ENCODE measurements around the gene RAPGEF6. TPM values are rescaled to one million over a fixed set of nuclear protein-coding genes. Genes with fewer than 3 reads are reported as not detected.
A peak's percentile ranks its signal among the peaks of the same experiment; 100 is the strongest.
"Not testable (repeated sequence)": the region's sequence is repeated elsewhere in the genome, so short reads cannot be mapped to it uniquely, and the experiment has no call there.

The RAPGEF6 gene
- total RNA-seq, 1 donor from 2014 or later, result 8.6 TPM

- no peak for ATAC-seq
Measured at GRCh38 chr5:131495536-131496399, 139.3 kb downstream of the RAPGEF6 start.

- ATAC-seq, result no peak
Measured at GRCh38 chr5:131491749-131492148, 143.3 kb downstream of the RAPGEF6 start.

GRCh38 chr5:131488463-131488862 lies 146.6 kb downstream of the RAPGEF6 start:
- ATAC-seq, result no peak

DNA sequence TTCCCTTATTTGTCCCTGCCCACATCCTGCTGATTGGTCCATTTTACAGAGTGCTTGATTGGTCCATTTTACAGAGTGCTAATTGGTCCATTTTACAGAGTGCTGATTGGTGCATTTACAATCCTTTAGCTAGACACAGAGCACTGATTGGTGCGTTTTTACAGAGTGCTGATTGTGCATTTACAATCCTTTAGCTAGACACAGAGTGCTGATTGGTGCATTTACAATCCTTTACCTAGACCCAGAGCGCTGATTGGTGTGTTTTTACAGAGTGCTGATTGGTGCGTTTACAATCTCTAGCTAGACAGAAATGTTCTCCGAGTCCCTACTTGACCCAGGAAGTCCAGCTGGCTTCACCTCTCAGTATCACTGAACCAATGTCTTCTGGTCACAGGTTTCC lies 147.7 kb downstream of the RAPGEF6 start:
- not testable (repeated sequence) for ATAC-seq

- no peak for ATAC-seq
Measured at GRCh38 chr5:131482617-131483016, 152.4 kb downstream of the RAPGEF6 start.

DNA sequence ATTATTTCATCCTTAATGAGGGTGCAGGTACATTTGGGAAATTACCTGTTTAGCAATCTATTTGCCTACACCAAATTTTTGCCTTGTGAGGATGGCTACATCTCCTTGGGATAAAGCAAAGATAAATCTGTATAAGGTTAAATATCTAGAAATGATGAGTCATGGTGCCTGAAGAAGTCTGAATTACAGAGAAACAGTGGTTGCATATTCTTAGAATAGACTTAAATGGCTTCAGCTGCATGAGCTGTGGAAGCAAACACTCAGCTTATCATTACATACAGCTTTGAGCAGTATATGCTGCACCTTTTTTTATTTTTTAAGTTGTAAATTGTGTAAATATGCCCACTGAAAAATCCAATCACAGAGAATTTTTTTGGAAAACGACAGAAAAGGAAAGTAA lies 153.5 kb downstream of the RAPGEF6 start:
- ATAC-seq, result no peak

DNA sequence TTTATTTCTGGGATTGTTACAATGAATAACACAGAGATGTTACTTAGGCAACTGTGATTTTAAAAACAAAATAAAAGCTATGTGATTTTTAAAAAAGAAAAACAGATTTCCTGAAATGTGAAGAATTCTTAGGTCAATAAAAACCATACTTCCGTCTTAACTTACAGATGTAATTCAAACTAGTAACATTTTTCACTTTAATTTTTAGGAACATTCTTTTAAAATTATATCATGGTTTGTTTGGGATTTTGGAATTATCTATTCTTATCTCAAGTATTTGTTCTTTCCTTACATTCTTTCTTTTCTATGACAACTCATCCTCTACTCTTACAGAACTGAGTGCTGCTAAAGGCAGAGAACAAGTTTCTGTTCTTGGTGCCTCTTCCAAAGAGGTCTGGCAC lies 159.5 kb downstream of the RAPGEF6 start:
- ATAC-seq, result no peak

- ATAC-seq, result no peak
Measured at GRCh38 chr5:131473731-131474130, 161.3 kb downstream of the RAPGEF6 start.

- peak; percentile 8 for ATAC-seq
Measured at GRCh38 chr5:131466171-131466766, 168.8 kb downstream of the RAPGEF6 start.

DNA sequence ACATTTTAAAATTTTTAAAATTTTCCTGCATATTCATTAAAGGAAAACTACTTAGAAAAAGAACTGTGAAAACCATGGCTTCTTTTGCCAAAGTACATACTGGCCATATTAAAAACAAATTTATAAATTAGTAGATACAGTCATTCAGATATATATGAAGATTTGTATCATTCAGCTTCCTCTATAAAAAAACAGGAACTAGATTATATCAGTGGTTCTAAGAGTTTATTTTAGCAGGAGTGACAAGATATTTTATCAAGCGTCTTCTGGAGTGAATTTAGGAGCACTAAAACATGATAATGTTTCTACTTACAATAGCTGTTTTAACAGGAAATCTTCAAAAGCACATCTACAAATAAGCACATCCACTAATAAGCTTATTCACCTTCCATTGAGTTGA lies 171.4 kb downstream of the RAPGEF6 start:
- ATAC-seq, result no peak

DNA sequence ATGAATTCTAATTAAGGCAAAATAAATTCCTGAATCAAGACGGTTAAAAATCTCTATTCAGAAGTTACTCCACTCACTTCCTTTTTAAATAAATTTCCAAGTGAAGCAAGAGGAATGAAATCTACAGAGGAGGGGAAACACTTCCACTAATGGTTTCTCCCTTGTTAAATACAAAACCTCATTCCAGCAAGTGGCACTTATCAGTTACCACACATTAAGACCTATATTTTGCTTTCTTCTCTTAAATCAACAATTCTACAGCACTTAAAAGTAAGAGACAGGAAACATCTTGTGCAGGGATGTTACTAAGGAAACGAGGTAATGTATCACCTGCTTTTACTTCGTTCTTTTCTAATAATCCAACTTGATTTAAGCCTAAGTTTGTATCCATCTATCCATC lies 172.6 kb downstream of the RAPGEF6 start:
- ATAC-seq, result no peak

- ATAC-seq, result no peak
Measured at GRCh38 chr5:131461742-131462141, 173.3 kb downstream of the RAPGEF6 start.

- ATAC-seq, result no peak
Measured at GRCh38 chr5:131460867-131461572, 174.0 kb downstream of the RAPGEF6 start.

- no peak for ATAC-seq
Measured at GRCh38 chr5:131460133-131460532, 174.9 kb downstream of the RAPGEF6 start.

DNA sequence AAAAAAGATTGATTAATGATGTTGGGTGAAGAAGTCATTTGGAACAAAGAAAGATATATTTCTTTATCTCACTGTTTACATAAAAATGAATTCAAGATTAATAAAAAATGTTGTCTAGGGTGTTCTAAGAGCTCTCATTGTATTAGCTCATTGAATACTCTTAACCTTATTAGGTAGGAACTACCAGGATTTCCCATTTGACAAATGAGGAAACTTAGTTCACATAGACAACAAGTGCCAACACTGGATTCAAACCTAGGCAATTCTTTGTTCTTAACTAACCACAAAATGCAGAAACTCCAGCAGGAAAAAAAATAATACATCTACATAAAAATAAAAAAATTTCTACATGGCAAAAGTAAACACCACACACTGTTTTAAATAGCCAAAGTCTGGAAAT lies 175.8 kb downstream of the RAPGEF6 start:
- ATAC-seq, result no peak

- no peak for ATAC-seq
Measured at GRCh38 chr5:131457193-131457592, 177.8 kb downstream of the RAPGEF6 start.

DNA sequence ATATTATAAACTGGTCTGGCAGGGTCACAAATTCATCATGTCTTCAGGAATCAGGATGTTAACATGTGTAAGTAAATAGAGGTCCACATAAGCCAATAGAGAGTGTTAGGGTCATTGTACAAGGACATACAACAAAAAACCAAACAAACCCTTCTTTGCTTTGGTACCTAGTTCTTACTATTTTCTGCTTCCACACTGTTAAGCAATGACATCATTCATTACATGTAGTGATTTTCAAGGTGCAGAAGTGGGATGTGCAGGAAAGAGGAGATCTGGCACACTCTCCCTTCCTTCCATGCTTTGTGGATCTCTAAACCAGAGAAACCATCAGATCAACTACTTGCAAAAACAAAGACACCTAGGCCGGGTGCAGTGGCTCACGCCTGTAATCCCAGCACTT lies 184.1 kb downstream of the RAPGEF6 start:
- peak; percentile 29 for ATAC-seq

- no peak for ATAC-seq
Measured at GRCh38 chr5:131441184-131441583, 193.8 kb downstream of the RAPGEF6 start.

DNA sequence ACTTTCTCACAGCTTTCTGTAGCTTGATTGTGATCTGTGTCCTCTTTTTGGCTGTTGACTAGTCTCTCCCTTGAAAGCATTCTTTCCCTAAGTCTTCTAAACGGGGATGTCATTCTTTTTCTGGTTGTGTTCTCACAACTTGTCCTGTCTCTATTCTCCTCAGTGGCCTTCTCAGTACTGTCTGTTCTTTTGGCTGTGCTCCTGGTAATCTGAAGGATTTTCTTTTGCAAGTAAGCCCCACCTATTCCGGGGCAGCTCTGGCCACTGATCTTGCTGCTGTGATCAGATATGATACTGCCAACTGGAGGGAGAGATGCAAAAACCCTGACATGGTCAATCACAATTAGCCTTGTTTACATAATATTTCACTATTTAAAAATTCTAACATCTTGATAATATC lies 198.9 kb downstream of the RAPGEF6 start:
- no peak for ATAC-seq

- ATAC-seq, result no peak
Measured at GRCh38 chr5:131433109-131433508, 201.9 kb downstream of the RAPGEF6 start.

DNA sequence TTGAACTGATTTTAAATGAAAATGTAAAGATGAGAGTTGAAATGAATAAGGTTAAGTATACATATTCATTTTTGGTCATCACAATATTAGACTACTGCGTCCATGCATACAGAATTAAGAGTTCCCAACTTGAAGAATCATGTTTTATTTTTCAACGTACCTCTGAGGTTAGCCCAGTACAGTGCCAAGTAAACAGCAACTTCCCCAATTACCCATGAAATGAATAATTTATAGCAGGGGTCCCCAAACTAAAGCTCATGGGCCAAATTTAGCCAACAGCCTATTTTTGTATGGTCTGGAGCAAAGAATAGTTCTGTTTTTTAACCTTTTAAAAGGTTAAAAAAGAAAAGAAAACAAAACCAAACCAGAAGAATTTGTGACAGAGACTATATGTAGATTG lies 203.2 kb downstream of the RAPGEF6 start:
- no peak for ATAC-seq

- no peak for ATAC-seq
Measured at GRCh38 chr5:131430794-131431193, 204.2 kb downstream of the RAPGEF6 start.

DNA sequence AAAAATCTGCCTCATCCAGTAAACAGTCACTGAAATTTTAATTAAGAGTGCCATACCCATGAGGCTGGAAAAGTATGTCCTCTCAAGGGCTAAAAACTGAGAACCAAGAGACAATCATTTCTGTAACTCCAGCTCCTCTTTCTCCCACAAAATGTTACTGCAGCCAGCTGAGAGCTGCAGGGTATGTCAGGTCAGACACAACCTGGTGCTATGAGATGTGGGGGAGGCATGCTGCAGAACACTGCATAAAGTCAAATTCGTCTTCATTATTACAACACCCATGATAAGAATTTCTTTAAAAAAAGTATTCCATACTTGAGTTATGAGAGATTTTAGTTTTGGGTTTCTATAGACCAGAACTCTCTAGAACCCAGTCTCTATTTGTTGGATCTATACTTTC lies 209.0 kb downstream of the RAPGEF6 start:
- no peak for ATAC-seq

DNA sequence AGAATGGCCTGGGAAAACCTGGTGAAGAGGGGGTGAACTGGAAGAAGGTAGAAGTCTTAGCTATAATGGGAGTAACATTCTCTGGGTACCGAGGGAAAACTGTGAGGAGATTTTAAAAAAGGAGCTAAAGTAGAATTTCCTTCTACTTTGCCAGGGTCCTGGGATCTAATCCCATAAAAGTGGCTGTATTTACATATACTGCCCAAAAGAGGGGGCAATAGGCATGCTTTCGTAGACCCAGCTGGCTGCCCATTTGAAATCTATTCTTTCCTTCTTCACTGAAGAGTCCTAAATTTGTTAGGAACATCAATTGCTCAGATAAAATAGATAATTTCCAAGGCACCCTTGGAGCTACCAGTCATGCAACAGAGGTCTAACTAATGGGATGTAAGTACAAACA lies 212.0 kb downstream of the RAPGEF6 start:
- no peak for ATAC-seq
